Measurements from ENCODE around the gene IL13RA2.

GRCh38 chrX:115058276-115058675 lies 40.9 kb upstream of the IL13RA2 start:
- TF ChIP-seq, protein P1, sequence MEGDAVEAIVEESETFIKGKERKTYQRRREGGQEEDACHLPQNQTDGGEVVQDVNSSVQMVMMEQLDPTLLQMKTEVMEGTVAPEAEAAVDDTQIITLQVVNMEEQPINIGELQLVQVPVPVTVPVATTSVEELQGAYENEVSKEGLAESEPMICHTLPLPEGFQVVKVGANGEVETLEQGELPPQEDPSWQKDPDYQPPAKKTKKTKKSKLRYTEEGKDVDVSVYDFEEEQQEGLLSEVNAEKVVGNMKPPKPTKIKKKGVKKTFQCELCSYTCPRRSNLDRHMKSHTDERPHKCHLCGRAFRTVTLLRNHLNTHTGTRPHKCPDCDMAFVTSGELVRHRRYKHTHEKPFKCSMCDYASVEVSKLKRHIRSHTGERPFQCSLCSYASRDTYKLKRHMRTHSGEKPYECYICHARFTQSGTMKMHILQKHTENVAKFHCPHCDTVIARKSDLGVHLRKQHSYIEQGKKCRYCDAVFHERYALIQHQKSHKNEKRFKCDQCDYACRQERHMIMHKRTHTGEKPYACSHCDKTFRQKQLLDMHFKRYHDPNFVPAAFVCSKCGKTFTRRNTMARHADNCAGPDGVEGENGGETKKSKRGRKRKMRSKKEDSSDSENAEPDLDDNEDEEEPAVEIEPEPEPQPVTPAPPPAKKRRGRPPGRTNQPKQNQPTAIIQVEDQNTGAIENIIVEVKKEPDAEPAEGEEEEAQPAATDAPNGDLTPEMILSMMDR (IDR thresholded peaks at IDR 0.05) = no peak
- TF ChIP-seq POLR2A (IDR thresholded peaks at IDR 0.05) = no peak
